NCI-H748 treated with DMSO at 0.1 percent for 48 hours (cell line): ENCODE results near the gene ATXN7L1.

Experiments
- DNase-seq: peaks from one replicate; lab custom pipeline; 2025; lab: John Stamatoyannopoulos, UW

ATXN7L1 gene

DNA sequence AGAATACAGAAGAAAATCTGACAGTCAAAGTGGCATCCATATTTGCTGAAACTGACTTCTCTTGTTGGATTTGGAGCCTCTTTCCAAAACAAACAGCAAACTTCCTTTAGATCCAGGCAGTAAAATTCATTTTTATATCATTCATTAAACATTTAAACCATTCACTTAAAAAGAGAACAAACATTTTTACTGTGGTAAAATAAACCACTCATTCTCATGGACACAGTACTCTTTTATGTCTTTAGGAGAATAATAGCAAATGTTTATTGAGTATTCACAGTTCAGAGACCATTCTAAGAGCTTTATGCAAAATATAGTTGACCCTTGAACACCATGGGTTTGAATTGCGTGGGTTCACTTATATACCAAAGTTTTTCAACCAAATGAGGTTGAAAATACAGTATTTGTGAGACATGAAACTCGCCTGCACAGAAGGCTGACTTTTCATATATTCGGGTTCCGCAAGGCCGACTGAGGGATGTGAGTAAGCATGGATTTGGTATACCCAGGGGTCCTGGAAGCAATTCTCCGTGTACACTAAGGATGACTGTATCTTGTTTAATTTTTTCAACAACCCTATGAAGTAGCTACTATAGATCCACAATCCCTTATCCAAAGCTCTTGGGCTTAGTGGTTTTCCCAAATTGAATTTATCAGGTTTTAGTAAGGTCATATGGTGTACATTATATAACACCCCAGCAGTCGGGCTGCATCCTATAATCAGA is 49.1 kb downstream of the ATXN7L1 start:
- no peak for DNase-seq

DNA sequence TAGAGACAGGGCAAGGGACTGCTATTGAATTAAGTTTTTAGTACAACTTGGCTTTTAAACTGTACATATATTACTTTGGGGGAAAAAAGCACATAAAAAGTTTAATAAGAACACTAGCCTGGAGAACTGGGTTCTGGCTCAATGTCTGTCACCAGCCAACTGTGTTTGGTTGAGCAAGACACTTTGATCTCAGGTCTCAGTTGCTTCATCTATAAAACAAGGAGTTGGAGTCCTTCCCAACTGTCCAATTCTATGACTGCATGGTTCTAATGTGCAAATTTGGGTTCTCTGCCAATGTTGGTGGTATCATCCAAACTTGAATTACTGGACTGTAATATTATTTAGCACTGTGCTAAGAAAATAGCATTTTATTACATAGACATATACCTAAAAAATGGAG is 50.3 kb downstream of the ATXN7L1 start:
- no peak for DNase-seq

DNA sequence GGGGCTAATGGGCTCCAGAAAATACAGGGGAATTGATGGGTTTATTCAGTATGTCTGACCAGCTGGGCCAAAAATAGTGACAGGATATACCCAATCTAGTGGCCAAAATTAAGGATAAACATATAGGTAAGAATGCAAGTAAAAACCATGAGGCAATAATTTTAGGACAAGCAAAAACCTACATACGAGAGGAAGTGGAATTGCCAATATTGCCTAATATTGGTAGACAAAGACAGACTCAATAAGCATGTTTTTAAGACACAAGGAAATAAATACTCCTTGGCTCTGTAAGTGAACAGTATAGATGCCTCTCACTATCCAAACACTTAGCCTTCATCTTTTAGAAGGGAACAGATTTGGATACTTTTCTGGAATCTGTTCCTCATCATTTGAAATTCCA is 51.0 kb downstream of the ATXN7L1 start:
- no peak for DNase-seq

DNA sequence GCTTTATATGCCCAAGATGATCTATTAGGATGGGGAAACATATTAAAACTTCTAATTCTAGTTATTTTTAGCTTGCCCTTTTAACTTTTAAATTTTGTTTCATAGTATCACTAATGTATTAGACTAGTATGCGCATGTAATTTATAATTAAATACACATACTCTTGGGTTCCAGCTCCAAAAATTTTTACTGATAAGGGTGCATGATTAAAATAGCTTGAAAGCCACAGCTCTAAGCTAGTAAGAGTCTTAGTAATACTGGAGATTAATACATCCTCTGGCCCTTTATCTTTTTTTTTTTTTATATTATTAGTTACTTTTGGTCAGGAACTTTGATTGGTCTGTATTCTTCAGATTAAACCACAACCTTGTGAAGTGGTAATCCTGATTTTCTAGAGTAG is 53.6 kb downstream of the ATXN7L1 start:
- no peak for DNase-seq

DNA sequence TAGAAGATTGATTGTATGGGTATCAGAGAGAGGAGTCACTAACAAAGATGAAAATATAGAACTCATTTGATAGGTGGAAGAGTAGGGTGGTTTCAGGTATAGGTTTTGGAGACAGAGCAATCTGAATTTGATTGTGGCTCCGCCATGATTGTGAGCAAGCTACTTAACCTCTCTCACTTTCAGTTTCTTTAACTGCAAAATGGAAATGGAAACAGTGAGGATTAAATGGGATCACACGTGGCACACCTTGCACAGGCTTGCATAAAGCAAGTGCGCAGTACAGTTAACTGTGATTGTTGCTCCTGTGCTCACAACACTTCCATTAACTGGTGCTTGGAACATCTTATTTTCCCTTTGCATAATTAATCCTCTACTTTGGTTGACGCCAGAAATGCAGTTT is 54.9 kb downstream of the ATXN7L1 start:
- no peak for DNase-seq

DNA sequence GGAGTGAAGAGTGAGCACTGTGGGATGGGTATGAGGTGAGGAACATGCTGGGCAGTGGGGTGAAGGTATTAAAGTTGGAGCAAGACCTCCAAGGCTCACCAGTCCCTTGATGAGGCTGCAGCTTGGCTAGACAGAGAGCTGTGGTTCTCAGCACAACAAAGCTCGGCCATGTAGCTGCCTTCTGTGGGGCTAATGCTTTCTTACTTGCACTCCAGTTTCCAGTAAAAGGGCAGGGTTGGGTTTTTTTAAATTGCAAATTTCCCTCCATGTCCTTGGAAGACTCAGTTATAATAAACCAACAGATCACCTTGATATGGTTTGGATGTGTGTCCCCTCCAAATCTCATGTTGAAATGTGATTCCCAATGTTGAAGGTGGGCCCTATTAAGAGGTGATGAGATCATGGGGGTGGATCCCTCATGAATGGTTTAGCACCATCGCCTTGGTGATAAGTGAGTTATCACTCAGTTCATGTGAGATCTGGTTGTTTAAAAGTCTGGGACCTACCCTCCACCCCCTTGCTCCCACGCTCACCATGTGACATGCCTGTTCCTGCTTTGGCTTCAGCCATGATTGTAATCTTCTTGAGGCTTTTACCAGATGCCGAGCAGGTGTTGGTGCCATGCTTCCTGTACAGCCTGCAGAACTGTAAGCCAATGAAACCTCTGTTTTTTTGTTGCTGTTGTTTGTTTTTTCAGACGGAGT is 55.9 kb downstream of the ATXN7L1 start:
- DNase-seq = no peak

DNA sequence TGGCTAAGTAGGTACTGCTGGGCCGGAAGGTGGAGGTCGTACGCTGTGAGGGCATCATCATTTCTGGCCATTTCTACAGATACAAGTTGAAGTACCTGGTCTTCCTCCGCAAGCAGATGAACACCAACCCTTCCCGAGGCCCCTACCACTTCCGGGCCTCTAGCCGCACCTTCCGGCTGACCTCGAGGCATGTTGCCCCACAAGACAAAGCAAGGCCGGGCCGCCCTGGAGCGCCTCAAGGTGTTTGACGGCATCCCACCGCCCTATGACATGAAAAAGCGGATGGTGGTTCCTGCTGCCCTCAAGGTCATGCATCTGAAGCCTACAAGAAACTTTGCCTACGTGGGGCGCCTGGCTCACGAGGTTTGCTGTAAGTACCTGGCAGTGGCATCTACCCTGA is 56.8 kb downstream of the ATXN7L1 start:
- no peak for DNase-seq

DNA sequence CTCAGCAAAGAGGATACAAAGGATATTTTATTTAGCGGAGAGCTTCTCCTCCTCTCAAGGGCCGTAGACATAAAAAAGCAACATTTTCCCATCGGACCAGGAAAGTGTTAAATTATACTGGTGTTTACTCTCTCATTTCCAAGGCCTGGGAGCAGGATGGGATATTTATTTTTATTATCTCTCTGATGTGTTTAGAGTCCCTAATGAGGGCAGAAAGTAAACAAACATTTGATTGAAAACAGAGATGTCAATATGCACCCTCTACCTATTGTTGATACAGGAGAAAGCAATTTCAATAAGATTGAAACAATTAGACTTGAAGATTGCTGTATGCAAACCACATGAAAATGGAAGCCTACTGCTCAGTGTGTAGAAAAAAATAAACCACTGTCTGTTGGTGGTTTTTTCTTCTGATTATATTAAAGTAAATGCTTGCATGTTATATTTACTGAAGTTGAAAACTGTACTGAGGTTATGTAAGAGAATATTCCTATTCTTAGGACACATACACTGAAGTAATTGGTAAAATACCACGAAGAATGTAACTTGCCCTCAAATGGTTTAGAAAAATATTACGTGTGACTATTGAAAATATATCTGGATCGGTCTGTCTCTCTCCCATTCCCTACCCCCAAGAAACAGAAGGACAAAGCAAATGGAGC is 59.3 kb downstream of the ATXN7L1 start:
- peak; percentile 40 for DNase-seq

DNA sequence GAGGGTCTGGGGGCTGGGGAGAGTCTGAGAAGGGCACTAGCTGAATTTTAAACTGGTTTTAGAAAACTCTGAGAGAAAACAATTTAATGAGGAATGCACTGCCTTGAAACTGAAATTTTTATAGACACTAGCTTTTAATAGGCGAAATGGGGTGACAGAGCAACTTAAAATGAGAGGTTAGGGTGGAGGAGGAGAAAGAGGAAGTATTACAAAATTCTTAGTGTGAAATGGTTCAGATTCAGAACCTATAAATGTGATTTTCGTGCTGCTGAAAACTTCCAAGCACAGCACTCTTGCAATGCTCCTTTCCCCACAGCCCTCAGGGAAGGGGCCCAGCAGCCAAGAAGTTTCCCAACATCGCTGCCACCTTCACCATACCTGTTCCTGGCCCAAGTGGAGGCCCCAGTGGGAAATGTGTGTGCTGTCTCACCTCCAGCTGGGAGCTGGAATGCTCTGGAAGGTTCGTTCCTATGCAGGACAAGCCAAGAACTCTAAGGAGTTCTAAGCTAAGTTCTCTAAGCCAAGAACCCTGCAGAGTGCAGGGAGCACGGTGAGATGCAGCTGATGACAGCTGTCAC is 60.0 kb downstream of the ATXN7L1 start:
- no peak for DNase-seq

DNA sequence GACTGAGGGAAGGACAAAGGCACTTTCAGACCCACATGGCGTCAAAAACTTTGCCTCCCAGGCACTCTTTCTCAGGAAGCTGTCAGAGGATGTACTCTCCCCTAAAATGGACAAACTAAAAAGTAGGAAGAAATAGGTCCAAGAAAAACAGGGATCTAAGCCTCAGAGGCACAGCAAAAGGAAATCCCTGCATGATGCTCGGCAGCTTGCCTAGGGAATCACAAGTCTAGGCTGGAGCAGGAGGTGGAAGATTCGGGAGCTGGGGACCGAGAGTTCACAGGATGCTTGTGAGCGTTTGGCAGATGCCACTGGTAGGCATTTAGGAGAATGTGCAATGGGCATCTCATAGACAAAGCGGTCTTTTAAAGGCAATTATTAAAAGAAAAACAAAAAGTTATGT is 60.8 kb downstream of the ATXN7L1 start:
- DNase-seq = no peak

DNA sequence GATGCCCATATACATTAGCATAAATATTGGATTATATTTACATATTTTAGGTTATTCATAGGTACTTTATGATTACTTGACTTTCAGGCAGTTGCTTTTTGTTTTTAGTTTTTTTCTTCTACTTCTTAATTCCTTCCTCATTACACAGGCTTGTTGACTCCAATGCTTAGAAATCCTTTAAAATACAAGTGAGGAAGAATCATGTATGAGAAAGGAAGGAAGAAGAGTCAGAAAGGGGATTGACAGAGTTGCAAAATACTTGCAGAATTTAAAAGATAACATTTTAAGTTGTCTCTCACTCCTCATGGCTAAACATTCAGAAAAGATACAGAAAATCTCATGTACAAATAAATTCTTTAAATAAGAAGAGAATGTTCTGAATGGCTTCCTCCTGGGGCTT is 61.9 kb downstream of the ATXN7L1 start:
- DNase-seq = no peak

DNA sequence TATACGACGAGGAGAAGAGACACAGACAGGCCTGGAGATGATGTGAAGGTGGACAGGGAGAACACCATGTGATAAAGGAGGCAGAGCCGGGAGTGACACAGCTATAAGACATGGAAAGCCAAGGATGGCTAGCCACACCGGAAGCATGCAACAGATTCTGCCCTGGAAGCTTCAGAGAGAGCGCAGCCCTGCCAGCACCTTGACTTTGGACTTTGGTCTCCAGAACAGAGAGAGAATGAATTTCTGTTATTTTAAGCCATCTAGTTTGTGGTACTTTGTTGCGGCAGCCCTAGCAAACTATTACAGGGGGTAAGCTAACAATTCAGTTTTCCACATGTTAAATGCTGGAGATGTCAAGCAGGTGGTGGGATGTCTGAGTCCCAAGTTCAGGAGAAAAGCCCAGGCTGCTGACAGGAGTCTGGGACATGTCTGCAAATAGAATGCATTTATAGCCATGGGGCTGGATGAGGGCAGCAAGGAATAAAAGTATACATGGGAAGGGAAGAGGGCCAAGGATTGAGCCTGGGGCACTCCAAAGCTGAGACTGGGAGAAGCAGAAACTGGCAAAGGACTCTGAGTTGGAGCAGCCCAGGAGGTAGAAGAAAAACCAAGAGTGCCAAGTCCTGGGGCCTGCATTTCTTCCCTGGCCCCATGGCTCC is 65.1 kb downstream of the ATXN7L1 start:
- no peak for DNase-seq

DNA sequence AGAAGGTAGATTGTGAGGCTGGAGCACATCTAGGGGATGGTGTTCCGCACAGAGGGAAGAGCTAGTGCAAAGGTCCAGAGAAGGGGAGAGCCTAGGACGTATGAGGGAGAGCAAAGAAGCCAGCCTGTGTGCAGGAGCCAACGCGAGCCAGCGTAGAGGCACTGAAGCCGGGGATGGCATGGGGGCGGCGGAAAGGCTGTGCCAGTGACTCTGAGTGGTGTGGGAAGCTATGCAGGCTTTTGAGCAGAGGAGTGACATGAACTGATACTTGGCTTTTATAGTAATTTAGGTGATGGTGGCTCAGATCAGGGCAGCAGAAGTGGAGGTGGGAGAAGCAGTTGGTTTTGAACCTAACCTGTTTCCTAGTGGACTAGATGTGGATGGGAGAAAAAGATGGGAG is 65.8 kb downstream of the ATXN7L1 start:
- DNase-seq = no peak

DNA sequence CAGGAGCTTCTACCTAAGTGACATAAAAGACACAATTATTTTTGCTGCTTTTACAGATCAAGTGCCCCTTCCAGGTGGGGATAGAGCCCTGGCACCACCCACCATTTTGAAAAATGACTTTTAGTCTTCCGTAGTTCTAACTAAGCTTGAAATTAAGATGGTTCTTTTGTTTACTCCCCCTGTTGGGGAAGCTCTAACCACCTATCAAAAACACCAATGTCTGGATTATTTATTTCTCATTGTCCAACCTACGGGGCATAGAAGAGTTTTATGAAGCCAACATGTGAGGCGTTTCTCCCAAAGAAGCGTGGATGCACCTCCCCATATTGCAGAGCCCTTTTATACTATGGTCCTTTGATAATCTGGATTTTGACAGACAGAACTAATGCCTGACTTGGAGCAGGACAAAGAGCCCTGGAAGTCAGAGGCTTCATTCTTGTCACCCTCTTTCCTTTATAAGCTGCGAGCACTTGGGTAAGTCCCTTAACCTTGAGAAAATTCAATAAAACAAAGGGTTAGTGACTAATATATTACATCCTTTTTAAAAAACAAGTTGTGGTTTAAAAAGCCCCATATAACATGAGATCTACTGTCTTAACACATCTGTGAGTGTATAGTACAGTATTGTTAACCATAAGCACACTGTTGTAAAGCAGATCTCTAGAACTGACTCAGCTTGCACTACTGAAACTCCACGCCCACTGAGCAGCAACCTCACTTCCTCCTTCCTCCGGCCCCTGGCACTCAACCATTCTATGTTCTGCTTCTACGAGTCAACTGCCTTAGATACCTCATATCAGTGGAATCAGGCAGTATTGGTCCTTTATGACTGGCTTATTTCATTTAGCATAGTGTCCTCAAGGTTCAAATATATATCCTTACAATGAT is 67.5 kb downstream of the ATXN7L1 start:
- no peak for DNase-seq

DNA sequence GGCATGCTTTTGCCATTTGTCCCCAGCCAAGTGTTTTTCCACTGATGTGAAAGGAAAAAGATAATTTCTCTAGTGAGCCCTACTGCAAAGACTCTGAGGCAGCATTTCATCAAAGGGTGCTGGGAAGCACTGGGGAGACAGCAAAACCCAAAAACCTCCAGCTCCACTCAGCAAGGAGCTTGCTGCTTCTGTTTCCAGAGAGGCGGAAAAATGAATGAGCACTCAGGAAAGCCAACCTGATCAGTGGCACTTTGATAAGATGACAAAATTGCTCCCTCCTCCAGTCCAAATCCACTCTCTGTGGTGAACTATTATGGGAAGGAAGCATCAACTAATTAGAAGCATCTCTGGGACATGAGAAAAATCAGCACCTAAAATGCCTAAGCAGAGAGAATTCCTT is 68.2 kb downstream of the ATXN7L1 start:
- no peak for DNase-seq

DNA sequence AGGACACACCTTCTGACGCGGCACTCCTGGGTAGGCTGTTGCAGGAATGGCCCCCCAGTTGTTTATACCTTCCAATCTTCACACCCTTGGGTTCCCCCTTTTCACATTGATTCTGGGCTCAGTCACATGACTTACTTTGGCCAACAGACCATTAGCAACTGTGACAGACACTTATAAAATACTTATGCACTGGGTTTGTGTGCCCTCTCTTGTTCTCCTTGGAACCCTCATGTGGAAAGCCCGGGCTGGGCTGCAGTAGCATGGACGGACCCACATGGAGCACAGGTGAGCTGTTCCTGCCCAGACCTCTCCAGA is 69.0 kb downstream of the ATXN7L1 start:
- no peak for DNase-seq

DNA sequence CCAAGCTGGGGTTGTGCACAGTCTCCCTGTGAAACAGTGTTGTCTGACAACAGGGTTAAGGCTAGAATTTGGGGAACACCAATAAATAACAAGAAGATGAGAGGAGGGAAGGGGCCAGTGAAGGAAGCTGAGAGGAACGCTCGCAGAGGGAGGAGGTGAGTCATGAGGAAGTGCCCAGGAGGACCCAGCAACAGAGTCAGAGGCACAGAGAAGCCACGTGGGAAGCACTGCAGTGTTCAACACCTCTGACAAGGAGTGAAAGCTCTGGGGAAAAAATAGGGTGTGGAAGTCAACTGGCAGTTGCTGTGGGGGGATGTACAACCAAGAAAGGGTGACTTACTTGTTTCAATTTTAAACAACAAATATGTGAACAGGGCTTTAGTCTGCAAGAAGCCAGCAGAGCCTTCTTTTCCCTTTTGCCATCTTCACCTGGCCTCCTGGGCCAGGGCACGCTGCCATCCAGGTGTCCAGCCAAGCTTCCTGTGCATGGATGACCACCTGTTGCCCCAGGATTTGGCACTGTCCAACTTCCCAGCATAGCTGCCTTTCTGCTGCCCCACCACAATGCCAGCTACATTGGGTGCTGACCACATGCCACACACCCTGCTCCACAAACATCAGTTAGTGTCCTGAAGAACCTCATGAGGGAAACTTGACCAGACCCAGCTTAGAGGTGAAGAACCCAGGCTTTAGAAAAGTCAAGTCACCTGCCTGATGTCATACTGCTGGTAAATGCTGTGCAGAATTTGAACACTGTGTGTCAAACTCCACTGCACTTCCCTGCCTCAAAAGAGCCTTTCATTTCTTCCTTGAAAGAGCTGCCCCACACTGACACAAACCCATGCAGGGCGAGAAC is 69.6 kb downstream of the ATXN7L1 start:
- DNase-seq = no peak

DNA sequence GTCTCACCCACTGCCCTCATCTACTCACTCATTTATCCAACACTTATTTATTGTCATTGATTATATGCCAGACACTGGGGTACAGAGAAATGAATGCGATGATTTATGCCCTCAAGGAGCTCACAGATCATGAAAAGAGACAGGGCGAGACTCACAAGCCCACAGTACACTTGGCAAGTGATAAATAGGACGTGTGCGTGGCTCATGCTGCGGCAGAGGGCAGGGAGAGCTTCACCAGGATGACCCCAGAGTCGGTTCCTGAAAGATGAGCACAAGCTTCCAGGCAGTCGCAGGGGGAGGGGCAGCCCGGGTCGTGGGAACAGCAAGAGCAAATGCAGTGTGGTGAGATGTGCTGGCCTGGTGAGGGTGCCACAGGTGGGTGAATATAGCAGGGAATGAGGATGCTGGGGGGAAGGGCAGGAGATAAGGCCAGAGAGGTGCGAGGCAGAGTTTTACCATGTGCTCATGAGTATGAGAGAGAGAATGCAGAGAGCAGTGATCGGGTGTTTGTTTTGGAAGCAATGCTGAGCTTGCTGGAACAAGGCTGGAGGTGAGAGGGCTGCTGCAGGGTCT is 70.9 kb downstream of the ATXN7L1 start:
- DNase-seq = no peak

DNA sequence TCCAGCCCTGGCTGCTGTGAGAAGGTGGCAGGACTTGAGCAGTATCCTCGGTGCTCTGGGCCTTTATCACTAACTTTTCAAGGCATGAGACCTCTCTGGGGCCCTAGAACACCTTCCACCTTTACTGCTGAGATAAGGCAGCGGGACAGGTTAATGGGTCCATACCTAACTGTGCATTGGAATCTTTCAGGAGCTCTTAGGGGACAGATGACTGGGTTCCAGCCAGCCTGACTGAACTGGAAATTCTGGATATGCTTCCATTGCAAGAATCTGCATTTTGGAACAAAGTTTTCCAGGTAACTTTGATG is 73.0 kb downstream of the ATXN7L1 start:
- DNase-seq = no peak

DNA sequence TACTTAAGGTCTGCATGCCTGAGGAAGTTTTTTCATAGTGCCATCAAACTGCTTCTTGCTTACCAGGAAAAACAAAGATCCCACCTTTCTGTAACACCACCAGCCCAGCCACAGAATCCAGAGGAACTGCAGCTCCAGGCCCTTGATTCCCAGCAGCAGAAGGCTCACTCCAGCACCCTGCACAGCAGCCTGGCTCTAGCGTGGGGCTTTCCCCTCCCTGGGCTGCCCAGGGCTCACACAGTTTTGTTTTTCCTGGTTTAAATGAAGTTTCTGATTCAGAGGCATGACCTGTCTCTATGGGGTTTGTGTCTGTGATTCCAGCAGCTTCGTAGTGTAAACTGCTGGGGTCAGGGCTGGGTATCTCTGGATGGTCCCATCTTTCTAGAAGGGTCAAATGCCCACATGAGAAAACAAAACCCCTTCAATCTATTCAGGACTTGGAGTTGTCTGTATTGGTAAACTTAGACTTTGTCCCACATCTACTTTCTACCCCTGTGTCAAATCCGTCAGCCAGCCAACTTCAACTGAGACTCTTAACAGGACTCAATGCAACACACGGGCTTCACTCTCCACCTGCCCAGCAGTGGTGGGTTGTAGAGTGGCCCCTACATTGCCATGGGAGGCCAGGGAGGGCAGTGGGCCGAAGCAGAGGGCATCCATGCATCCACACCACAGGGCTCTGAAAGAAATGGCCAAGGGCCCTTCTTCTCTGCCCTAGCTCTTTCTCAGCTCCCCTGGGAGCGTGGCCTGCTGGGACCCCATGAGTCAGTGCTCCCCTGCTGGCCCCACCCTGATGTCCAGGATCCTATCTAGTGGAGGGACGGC is 73.6 kb downstream of the ATXN7L1 start:
- DNase-seq = no peak
